Body of pancreas (tissue), 4 donors: ENCODE results near the gene MED22.

Experiments
- POLR2A ChIP-seq, 3 donors: fragments of 450-650 bp; IDR thresholded peaks; one replicate each; pipeline ENCODE4 v1.6.1; 2016; ENCODE audit warnings: antibody characterized with exemption in 3 of 3, mild to moderate bottlenecking in 2 of 3
- TF ChIP-seq, protein P1 (sequence below), 7 experiments: fragments of 450-650 bp in 4 of 7; fragments of 200-600 bp in 3 of 7; sonication (generic) in 3 of 7; IDR thresholded peaks; one replicate each; pipeline ENCODE4 v1.5.1; 2016 to 2019; ENCODE audit warnings: antibody characterized with exemption in 7 of 7

- TF ChIP-seq, protein P1, sequence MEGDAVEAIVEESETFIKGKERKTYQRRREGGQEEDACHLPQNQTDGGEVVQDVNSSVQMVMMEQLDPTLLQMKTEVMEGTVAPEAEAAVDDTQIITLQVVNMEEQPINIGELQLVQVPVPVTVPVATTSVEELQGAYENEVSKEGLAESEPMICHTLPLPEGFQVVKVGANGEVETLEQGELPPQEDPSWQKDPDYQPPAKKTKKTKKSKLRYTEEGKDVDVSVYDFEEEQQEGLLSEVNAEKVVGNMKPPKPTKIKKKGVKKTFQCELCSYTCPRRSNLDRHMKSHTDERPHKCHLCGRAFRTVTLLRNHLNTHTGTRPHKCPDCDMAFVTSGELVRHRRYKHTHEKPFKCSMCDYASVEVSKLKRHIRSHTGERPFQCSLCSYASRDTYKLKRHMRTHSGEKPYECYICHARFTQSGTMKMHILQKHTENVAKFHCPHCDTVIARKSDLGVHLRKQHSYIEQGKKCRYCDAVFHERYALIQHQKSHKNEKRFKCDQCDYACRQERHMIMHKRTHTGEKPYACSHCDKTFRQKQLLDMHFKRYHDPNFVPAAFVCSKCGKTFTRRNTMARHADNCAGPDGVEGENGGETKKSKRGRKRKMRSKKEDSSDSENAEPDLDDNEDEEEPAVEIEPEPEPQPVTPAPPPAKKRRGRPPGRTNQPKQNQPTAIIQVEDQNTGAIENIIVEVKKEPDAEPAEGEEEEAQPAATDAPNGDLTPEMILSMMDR (IDR thresholded peaks at IDR 0.05): no peak
- no peak for TF ChIP-seq POLR2A (IDR thresholded peaks at IDR 0.05)
Measured at GRCh38 chr9:133372144-133372543, 24.2 kb upstream of the MED22 start.
